HFF-Myc (cell line): ENCODE results near the gene ZNF583.

ENCODE experiments used
- DNase-seq: peaks from one replicate; pipeline ENCODE4 v3.0.0-alpha.2; 2011; ENCODE audit warnings: low read depth; ENCODE audit errors: extremely low read depth
- H3K4me3 ChIP-seq: replicated peaks from 2 replicates; pipeline ENCODE4 v1.5.1; 2011; ENCODE audit warnings: low read depth, mild to moderate bottlenecking, control low read depth, low read length
- CTCF ChIP-seq: IDR thresholded peaks from 2 replicates; pipeline ENCODE4 v1.5.1; 2012; ENCODE audit warnings: mild to moderate bottlenecking, low read depth, low read length, control low read depth; ENCODE audit errors: missing control alignments

The ZNF583 gene

GRCh38 chr19:56372281-56372680, 31.9 kb upstream of the ZNF583 start:
- no peak for TF ChIP-seq CTCF
- no peak overlapping the region for H3K4me3 ChIP-seq
- no peak for DNase-seq

- no peak for TF ChIP-seq CTCF
- no peak overlapping the region for H3K4me3 ChIP-seq
- DNase-seq, result no peak
These were observed 26.8 kb upstream of the ZNF583 start for GRCh38 chr19:56377105-56377924.

GRCh38 chr19:56383826-56384605, 20.1 kb upstream of the ZNF583 start:
- no peak overlapping the region for H3K4me3 ChIP-seq
- DNase-seq, result no peak
- TF ChIP-seq CTCF, result no peak

GRCh38 chr19:56393119-56394012, 10.8 kb upstream of the ZNF583 start, which contains the start of gene ZNF582:
Gene ZNF582, minus strand, starts transcription at chr19:56393534. Its CDS starts 1,782 bp downstream, at chr19:56391752.
- peak; percentile 63 for TF ChIP-seq CTCF
- peak within 1 kb of the TSS; percentile 55 for H3K4me3 ChIP-seq
- DNase-seq, result peak; percentile 75

- no peak for DNase-seq
- no peak overlapping the region for H3K4me3 ChIP-seq
- TF ChIP-seq CTCF, result no peak
These were observed 5.3 kb upstream of the ZNF583 start for GRCh38 chr19:56398809-56399208.

GRCh38 chr19:56400485-56400884, 3.6 kb upstream of the ZNF583 start:
- no peak for TF ChIP-seq CTCF
- no peak for DNase-seq

More at GRCh38 chr19:56400485-56400884, 3.6 kb upstream of the ZNF583 start:
- no peak overlapping the region for H3K4me3 ChIP-seq
